Activated CD4-positive, CD25-positive, alpha-beta regulatory T cell (primary cell): Measurements from ENCODE around the gene ULK4.
"Not testable (repeated sequence)": the region's sequence is repeated elsewhere in the genome, so short reads cannot be mapped to it uniquely, and the experiment has no call there.

ENCODE experiments used
- DNase-seq, 4 experiments: peaks; one replicate each; lab custom pipeline; 2025; lab: John Stamatoyannopoulos, UW

The ULK4 gene

GRCh38 chr3:41431386-41431785, 530.5 kb downstream of the ULK4 start:
- no peak for DNase-seq

- no peak for DNase-seq
These were observed 531.0 kb downstream of the ULK4 start for GRCh38 chr3:41430886-41431285.

GRCh38 chr3:41430391-41430790, 531.5 kb downstream of the ULK4 start:
- DNase-seq = no peak

DNA sequence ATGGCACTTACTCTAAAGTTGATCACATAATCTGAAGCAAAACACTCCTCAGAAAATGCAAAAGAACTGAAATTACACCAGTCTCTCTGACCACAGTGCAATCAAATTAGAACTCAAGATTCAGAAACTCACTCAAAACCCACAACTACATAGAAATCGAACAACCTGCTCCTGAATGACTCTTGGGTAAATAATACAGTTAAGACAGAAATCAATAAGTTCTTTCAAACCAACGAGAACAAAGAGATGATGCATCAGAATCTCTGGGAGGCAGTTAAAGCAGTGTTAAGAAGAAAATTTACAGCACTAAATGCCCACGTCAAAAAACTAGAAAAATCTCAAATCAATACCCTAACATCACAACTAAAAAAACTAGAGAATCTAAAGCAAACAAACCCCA, 535.4 kb downstream of the ULK4 start:
- DNase-seq = no peak

GRCh38 chr3:41424543-41425300, 537.2 kb downstream of the ULK4 start:
- no peak for DNase-seq

- no peak for DNase-seq
These were observed 542.1 kb downstream of the ULK4 start for GRCh38 chr3:41419809-41420208.

DNA sequence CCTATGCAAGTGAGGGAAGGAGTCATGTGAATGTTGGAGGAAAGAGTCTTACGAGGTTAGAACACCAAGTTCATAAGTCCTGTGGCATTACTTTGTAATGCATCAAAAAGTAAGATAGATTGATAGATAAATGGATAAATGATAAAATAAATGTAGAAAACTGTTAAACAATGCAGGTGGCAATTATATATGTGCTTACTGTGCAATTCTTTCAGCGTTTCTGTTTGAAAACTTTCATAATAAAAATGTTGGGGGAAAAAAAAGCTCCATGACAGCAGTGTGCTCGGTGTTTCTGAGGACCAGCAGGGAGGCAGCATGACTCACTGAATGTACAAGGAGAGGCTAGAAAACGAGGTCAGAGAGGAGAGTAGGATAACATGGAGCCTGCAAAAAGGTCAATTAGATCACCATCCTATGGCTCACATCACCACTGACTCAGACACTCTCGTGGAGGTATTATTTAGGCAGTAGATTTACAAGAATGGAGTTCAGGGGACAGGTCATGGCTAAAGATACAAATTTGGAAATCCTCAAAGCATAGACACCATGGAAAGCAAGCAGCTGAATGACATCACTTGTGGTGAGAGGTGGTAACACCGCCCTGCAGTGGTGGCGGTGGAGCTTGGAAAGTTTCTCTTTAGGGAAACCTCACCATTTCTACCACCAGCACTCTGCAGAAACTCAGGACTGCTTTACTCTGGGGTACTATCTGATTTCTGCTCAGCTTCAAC, 542.8 kb downstream of the ULK4 start:
- DNase-seq = no peak

DNA sequence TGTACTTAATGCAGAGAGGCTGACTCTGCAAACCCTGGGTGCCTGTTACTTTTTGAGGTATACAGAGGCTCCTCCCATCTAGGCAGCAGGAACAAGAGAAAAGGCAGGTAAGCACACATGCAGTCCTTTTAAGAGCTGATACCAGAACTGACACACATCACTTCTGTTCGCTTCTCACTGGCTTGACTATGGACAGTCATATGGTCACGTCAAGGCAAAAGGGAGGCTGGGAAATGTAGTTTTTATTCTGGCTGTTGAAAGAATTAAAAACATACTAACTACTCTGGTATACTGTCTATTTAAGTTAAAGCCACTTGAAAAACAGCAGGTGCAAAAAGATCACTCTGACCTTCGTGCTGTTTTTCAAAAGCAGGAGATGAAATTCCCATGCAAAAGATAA, 544.3 kb downstream of the ULK4 start:
- no peak for DNase-seq

- no peak for DNase-seq
These were observed 550.8 kb downstream of the ULK4 start for GRCh38 chr3:41411065-41411464.

GRCh38 chr3:41405466-41405865, 556.4 kb downstream of the ULK4 start:
- DNase-seq = no peak

- no peak for DNase-seq
These were observed 557.3 kb downstream of the ULK4 start for GRCh38 chr3:41404582-41404981.

- no peak for DNase-seq
These were observed 567.0 kb downstream of the ULK4 start for GRCh38 chr3:41394896-41395295.

DNA sequence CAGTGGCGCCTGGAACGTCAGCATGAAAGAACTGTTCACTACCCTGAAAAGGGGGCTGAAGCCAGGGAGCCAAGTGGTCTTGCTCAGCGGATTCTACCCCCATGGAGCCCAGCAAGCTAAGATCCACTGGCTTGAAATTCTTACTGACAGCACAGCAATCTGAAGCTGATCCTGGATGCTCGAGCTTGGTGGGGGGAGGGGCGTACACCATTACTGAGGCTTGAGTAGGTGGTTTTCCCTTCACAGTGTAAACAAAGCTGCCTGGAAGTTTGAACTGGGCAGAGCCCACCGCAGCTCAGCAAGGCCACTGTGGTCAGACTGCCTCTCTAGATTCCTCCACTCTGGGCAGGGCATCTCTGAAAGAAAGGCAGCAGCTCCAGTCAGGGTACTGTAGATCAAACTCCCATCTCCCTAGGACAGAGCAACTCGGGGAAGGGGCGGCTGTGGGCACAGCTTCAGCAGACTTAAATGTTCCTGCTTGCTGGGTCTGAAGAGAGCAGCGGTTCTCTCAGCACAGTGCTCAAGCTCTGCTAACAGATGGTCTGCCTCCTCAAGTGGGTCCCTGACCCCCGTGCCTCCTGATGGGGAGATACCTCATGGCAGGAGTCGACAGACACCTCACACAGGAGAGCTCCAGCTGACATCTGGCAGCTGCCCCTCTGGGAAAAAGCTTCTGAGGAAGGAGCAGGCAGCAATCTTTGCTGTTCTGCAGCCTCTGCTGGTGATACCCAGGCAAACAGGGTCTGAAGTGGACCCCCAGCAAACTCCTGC, 591.0 kb downstream of the ULK4 start:
- DNase-seq = not testable (repeated sequence)

GRCh38 chr3:41370307-41370706, 591.6 kb downstream of the ULK4 start:
- DNase-seq = no peak

GRCh38 chr3:41369838-41370237, 592.1 kb downstream of the ULK4 start:
- no peak for DNase-seq

DNA sequence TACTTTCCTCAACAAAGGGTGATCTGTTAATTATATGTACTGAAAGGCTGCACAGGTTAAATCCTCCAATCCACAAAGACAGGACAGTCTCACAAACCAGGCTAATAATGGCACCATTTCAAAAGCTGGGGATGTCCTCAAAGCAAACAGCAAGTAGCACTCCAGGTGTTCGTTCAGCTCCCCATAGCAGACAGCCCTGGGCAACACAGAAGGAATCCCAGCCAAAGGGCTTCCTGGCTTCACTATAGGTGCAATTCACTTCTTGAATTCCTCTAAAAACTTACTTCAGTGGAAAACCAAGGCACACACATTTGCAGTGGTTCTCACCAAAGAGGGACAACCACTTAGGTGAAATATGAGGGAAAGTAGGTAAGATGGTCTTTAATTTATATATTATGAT, 595.9 kb downstream of the ULK4 start:
- no peak for DNase-seq

DNA sequence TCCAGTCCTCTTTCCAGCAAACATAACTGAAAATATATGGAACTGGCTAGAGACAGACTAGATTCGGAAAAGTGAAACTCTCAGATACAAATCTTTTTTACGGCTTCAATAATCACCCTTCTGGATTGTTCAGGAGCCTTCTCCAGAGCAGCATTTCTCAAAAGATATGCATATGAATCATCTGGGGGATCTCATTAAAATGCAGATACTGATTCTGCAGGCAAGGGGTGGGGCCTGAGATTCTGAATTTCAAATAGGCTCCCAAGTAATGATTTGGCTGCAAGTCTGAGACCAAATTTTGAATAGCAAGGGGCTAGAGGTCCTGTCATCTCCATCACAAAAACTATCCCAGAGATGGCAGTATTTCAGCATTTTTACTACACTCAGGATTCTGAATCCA, 597.2 kb downstream of the ULK4 start:
- DNase-seq = no peak

DNA sequence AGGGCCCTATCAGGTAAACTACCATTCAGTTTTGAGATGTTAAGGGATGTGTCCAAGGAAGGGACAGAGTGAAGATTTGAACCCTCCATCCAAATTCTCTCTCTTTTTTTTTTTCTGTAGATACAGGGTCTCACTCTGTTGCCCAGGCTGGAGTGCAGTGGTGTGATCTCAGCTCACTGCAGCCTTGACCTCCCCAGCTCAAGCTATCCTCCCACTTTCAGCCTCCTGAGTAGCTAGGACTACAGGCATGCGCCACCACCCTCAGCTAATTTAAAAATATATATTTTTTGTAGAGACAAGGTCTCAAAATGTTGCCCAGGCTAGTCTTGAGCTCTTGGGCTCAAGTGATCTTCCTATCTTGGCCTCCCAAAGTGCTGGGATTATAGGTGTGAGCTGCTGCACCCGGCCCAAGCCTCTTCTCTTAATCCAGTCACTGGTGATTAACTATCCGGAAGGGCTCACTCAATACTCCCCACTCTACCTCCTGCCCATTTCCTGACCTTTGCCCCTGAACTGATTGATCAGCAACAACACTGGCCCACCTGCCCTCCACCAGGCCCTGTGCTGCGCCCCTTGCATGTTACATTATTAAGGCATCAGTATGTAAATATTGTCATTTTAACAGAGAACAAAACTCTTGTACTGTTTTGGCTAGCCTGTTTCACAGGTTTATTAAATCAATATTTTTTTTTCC, 597.9 kb downstream of the ULK4 start:
- DNase-seq = no peak

DNA sequence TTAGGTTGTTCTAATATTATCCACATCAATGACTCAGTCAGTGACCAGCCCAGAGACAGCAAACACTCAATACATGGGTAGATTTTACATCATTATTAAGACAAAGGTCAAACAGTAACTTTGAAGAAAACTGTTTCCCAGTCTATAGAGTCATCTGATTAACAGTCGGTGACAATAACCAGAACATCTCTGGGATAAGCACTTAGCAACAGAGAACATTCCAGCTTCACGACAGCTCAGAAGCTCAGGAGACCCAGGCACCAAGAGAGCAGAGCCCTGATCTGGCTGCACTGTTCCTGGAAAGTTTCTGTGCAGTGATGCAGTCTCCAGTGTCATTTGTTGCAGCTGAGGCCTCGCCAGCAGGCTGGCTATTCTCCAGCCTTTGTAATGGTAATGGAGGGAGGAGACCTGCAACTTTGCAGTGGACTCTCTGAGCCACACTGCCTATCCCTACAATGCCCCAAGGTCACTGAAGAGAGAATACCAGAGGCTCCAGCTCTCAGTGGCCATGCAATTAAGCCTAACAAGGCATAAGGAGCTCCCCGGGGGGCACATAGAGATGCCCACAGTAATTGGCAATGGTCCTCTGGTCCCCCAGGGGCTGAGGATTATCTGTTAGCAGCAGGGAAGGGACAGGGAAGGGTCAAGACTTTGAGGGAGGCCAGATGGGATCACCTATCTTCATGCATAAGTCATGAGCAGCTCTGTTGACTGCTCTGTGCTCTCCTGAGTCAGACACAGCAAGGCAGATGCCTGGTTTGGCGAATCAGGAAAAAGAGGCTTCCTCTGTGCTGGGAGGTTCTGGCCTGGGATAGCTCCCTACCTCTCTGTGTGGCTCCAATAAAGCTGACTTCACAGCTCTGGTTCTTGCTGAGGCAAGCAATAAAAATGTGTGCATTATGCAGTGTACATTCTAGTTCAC, 599.0 kb downstream of the ULK4 start:
- DNase-seq = no peak

- no peak for DNase-seq
These were observed 604.6 kb downstream of the ULK4 start for GRCh38 chr3:41357271-41357670.

DNA sequence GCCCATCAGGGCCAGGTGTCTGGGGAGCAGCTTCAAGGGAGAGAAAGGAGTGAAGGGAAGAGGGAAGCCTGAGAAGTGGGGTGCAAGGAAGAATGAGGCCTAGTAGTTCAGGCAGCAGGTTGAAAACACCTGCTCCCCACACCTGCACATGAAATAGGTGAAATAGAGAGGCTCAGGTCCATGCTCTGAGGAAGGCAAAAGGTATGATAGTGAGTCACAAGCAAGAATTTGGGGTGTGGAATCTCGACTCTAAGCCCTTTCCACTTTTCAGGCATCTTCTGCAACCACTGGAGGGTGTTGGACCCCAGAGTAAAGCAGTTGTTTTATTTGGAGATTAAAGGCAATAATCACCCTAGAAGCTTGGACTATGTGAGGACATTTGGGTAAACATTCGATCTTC, 605.1 kb downstream of the ULK4 start:
- no peak for DNase-seq
